ENCODE data around the gene CDHR4.
"Not testable (repeated sequence)": the region's sequence is repeated elsewhere in the genome, so short reads cannot be mapped to it uniquely, and the experiment has no call there.

Gene CDHR4, protein sequence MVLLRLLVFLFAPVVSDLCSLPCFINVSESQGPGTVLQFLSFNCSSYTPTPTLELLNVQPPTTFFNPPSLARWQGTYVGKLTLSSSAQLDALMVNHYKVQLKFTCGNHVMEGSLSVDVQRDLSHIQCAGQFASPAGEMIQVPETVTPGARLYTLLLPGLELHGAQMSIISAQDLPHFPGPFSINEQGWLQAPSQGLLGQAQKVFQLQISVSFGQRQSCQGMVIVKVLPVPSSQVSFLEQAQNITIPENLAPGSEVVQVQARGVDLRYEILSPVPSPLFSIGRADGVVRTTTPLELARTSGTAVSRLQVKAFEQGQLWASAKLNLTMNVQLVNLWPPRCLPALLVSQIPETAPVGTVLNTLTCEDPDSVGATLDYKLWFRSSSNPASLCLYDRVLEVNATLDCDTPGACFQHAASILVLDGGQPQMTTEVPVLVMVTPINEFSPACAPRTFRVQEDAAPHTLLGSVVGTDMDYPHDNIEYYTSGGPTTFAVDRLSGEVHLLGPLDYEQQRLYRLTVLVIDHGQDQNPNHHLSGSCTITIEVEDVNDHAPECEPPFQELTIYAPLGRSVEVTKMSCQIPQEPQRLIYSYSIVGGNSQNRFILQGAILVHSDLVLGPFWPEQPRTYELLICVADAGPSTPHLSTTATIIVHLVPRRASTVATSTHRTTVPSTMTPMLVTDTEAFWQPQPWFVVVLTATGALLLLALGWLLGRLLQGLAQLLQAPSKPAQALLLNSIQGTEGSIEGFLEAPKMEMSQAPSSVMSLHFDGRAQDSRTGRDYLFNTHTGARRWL

DNA sequence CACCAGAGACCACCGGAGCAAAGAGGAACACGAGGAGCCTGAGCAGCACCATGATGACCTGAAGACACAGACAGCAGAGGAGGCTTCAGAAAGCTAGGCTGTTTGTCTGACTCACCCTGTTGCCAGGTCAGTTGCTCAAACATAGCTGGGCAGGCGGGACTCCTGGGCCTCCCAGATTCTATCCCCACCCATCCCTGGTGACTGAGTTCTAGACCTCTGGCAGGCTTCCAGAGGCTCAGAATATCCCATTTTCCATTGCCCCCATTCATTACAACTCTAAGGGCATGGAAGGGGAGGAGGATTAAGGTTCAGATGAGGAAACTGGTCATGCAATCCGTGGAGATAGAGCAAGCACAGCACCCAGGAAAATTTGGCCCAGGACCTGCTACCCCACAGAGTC is at the start of gene CDHR4:
TSS of gene CDHR4 (minus strand) at position 113 of the 400 bp plus-strand sequence. CDS start at position 52, 61 bp downstream.
- Histone ChIP-seq H2AFZ (ENCODE audit: low read depth, low read length) (no peak within 1 kb of the TSS), H3K27me3 (ENCODE audit: insufficient read depth, low read length) (peaks cover 17% of the 10 kb centered on the region), H3K4me3 (ENCODE audit: low read length) (no peak within 1 kb of the TSS), H3K4me1 (ENCODE audit: insufficient read depth, low read length) (peaks cover 14% of the 10 kb centered on the region), H3K36me3 (ENCODE audit: insufficient read depth, low read length) (no peaks in the 10 kb centered on the region), H3K9me3 (ENCODE audit: low read length) (no peaks in the 10 kb centered on the region)

DNA sequence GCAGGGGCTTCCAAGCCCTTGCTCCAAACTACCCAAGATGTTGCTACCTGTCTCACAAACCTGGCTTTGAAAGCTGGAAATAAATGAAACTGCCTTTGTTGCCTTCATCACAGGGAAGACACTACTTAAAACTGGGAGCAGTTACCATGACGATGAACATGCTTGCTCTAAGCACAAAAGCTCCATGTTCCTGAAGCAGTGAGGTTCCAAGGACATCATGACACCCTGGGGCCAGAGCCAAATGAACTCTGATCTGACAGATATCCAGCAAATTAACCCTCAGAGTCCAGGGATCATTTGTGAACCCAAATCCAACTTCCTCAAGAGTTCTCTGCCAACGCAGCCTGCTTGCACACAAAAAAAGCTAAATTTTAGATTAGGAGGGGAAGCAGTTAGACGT is 46.0 kb upstream of the CDHR4 start:
- no peaks in the 10 kb centered on the region for H3K4me1 ChIP-seq (ENCODE audit: insufficient read depth, low read length)
- H3K4me3 ChIP-seq (ENCODE audit: low read length): no peak overlapping the region
- H3K9me3 ChIP-seq (ENCODE audit: low read length): no peaks in the 10 kb centered on the region
- H3K27me3 ChIP-seq (ENCODE audit: insufficient read depth, low read length): no peaks in the 10 kb centered on the region
- no peak overlapping the region for H2AFZ ChIP-seq (ENCODE audit: low read depth, low read length)
- peaks cover 56% of the 10 kb centered on the region for H3K36me3 ChIP-seq (ENCODE audit: insufficient read depth, low read length)

DNA sequence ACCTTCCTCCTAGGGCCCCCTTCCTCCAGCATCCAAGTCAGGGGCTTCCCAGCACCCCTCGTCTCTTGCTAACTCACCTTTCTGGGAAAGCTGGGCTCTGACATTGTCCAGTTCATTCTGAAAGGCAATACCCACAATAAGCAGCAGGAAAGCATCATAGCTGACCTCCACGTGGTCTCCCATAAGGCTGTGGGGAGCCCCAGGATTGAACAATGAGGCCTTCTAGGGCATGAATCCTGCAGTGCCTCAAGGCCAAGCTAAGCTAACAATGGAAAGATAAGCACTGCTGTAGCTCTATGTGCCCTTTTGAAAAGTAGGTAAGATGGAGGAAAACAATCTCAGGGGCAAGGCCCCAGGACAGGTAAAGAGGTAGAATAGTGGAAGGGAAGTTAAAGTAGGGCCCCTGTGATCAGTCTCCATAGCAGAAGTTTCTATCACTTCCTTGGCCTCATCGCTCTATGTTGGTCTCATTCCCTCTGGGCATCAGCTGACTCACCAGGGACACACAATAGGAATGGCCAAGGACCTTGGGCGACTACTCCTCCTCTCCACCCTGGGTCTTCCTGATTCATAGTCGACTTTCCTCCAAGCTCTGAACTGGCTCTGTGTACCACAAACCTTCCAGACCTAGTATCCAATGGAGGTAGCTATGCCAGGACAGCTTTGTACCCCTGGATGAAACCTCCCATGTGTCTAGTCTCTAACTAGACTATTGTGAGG is 45.0 kb upstream of the CDHR4 start:
- Histone ChIP-seq H2AFZ (ENCODE audit: low read depth, low read length) (no peak overlapping the region), H3K9me3 (ENCODE audit: low read length) (no peaks in the 10 kb centered on the region), H3K36me3 (ENCODE audit: insufficient read depth, low read length) (peaks cover 56% of the 10 kb centered on the region), H3K4me3 (ENCODE audit: low read length) (no peak overlapping the region), H3K27me3 (ENCODE audit: insufficient read depth, low read length) (no peaks in the 10 kb centered on the region), H3K4me1 (ENCODE audit: insufficient read depth, low read length) (no peaks in the 10 kb centered on the region)

DNA sequence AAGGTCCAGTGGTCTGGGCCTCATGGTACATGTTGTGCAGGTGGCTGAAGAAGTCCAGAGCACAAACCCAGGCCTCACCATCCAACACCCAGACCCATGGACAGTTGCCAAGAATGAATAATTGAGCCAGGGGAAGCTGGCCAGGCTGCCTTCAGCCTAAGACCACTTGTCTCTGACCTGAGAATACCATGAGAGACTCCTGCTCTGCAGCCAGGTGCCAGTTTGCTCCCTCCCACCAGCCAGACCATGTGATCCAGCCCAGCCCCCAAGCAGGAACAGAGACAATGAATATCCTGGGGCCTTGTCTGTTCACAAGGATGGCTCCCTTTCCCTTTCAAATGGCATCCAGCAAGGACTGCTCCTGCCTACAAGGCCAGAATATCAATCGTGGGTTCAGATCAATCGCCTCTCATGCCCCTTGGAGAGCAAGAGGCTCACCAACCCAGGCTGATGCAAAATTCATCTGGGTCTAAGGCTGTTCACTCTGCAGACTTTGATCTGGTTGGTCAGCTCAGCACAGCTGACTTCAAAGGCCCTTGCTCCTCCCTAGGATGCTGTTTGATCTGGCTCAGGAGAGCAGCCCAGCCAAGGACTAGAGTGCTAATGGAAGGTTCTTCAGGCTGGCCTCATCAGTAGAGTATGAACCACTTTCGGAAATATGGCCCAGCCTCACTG is 43.3 kb upstream of the CDHR4 start:
- Histone ChIP-seq H3K4me3 (ENCODE audit: low read length) (no peak overlapping the region), H3K36me3 (ENCODE audit: insufficient read depth, low read length) (peaks cover 60% of the 10 kb centered on the region), H3K4me1 (ENCODE audit: insufficient read depth, low read length) (no peaks in the 10 kb centered on the region), H3K27me3 (ENCODE audit: insufficient read depth, low read length) (no peaks in the 10 kb centered on the region), H2AFZ (ENCODE audit: low read depth, low read length) (no peak overlapping the region), H3K9me3 (ENCODE audit: low read length) (no peaks in the 10 kb centered on the region)

DNA sequence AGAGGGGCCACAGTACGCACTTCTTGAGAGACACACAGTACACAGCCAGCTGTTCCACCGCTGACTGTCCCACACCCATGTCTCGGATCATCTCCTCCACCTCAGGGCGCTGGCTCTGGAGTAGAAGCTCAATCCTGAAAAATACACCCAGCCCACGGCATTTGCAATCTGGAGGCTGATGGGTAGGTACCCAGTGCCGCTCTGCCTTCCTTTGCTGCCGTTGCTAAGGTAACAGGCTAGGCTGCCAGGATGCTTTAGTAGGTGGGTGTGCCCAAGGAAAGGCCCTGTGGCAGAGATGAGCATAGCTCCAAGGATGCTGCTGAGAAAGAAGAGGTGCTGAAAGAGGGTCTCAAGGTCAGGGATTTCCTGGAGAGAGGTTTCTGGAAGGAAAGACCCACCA is 42.1 kb upstream of the CDHR4 start:
- H3K36me3 ChIP-seq (ENCODE audit: insufficient read depth, low read length): peaks cover 60% of the 10 kb centered on the region
- H3K4me1 ChIP-seq (ENCODE audit: insufficient read depth, low read length): no peaks in the 10 kb centered on the region
- no peak overlapping the region for H2AFZ ChIP-seq (ENCODE audit: low read depth, low read length)
- no peaks in the 10 kb centered on the region for H3K27me3 ChIP-seq (ENCODE audit: insufficient read depth, low read length)
- H3K4me3 ChIP-seq (ENCODE audit: low read length): no peak overlapping the region
- no peaks in the 10 kb centered on the region for H3K9me3 ChIP-seq (ENCODE audit: low read length)

DNA sequence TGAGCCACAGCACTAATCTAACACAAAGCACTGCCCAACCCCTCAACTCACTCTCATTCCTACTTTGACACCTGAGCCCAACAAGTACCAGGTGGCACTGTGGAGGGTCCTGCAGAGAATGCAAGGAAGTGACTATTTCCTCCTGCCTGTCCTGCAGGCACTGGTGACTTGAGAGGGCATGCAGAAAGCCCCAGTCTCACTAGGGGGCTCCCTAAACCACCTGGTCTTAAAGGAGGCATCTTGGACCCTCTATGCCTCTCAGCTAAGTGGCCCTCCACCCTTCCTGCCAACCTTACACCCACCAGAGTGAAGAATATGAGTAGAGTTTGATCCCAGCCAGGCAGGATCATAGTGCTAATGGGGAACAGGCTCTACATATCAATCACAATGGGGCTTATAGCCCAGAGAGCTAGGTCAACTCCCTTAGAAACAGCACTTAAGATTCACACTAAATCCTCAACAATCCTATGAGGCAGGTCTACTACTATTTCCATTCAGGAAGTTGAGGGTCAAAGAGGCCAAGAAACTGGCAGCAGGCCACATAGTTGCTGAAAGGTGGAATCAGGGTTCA is 41.5 kb upstream of the CDHR4 start:
- Histone ChIP-seq H3K36me3 (ENCODE audit: insufficient read depth, low read length) (peaks cover 60% of the 10 kb centered on the region), H3K27me3 (ENCODE audit: insufficient read depth, low read length) (no peaks in the 10 kb centered on the region)

DNA sequence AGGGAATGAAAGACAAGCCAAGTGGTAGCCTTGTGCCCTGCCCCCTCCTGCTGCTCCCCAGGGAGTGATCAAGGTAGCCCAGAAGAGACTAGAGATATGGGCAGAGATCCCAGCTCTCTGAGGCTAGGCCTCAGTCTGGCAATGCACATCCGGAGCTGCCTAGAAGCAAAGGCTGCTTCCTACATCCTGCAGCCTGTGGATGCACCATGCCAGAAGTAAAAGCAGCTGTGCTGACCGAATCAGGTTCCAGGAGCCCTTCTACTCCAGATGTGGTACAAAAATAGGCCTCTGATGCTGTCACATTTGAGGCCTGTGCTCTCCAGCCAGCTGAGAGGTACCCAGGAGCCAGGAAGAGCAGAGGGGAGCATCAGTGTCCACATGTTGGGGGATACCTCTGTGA is 40.7 kb upstream of the CDHR4 start:
- Histone ChIP-seq H3K27me3 (ENCODE audit: insufficient read depth, low read length) (no peaks in the 10 kb centered on the region), H3K4me1 (ENCODE audit: insufficient read depth, low read length) (no peaks in the 10 kb centered on the region), H3K4me3 (ENCODE audit: low read length) (no peak overlapping the region), H2AFZ (ENCODE audit: low read depth, low read length) (no peak overlapping the region), H3K9me3 (ENCODE audit: low read length) (no peaks in the 10 kb centered on the region), H3K36me3 (ENCODE audit: insufficient read depth, low read length) (peaks cover 52% of the 10 kb centered on the region)

More for the DNA sequence above, 41.5 kb upstream of the CDHR4 start:
- H3K4me3 ChIP-seq (ENCODE audit: low read length): no peak overlapping the region
- H3K4me1 ChIP-seq (ENCODE audit: insufficient read depth, low read length): no peaks in the 10 kb centered on the region
- no peak overlapping the region for H2AFZ ChIP-seq (ENCODE audit: low read depth, low read length)
- H3K9me3 ChIP-seq (ENCODE audit: low read length): no peaks in the 10 kb centered on the region

DNA sequence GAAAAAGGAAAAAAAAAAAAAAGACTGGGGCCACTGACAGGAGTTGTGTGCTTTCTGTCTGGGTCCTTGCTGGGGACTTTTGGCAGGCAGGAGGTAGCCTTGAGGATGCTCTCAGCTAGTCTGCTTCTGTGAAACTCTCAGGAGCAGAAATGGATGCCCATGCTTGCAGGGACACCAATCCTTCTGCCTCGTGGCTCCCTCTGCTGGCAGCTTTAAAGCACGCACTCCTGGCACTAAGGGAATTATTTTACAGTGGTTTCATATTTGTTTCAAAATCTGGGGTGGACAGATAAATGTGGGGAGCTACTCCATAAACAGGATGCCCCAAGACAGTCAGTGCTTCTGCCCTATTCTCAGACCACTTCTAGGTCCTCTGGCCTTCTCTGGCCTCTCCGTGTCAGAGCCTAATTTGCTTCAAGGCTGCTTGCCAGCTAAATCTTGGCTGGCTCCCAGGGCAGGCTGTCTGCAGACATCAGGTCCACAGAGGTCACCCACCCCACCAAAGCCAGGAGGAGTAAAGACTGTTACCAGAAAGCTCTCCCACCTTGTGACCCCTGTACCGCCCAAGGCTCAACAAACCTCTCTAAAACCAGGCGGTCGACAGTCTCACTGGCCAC is 39.6 kb upstream of the CDHR4 start:
- H2AFZ ChIP-seq (ENCODE audit: low read depth, low read length): no peak overlapping the region
- no peak overlapping the region for H3K4me3 ChIP-seq (ENCODE audit: low read length)
- peaks cover 48% of the 10 kb centered on the region for H3K36me3 ChIP-seq (ENCODE audit: insufficient read depth, low read length)
- no peaks in the 10 kb centered on the region for H3K4me1 ChIP-seq (ENCODE audit: insufficient read depth, low read length)
- no peaks in the 10 kb centered on the region for H3K27me3 ChIP-seq (ENCODE audit: insufficient read depth, low read length)
- no peaks in the 10 kb centered on the region for H3K9me3 ChIP-seq (ENCODE audit: low read length)

DNA sequence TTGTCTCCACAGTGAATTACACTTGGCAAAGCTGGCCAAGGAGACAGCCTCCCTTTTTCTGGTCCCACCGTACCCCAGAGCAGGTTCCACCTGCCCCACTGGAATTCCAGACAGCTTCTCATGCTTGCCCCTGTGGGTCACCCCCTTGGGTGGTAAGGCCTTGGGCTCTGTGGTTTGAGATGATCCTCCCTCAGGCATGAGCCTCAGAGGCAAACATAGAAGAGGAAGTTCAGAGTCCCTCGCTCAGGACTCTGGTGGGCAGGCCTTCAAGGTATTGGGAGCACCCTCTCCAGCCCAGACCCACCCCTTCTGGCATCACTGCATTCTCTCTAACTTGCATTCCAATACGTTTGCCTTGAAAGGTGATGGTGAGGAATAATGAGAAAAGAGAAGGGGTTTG is 31.7 kb upstream of the CDHR4 start:
- H3K9me3 ChIP-seq (ENCODE audit: low read length): no peaks in the 10 kb centered on the region
- H3K36me3 ChIP-seq (ENCODE audit: insufficient read depth, low read length): peaks cover 53% of the 10 kb centered on the region
- no peaks in the 10 kb centered on the region for H3K27me3 ChIP-seq (ENCODE audit: insufficient read depth, low read length)
- no peak overlapping the region for H2AFZ ChIP-seq (ENCODE audit: low read depth, low read length)
- H3K4me3 ChIP-seq (ENCODE audit: low read length): no peak overlapping the region
- H3K4me1 ChIP-seq (ENCODE audit: insufficient read depth, low read length): no peaks in the 10 kb centered on the region

DNA sequence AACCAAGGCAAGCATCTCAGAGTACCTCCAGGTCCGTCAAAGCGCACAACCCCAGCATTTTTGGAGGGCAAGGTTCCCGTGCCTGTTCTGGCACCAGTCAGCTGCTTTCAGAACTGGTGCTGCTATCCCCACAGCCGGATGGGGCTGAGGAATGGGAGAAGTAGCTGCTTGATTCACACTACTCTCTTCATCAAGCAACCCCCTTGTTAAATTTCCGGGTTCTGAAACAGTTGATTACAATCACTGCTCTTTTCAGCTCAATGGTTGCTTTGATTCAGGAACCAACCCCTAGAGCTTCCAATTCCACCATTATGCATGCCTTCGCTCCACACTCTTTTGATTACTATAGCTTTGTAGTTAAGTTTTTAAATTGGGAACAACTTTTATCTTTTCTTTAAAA is 26.3 kb upstream of the CDHR4 start:
- Histone ChIP-seq H3K9me3 (ENCODE audit: low read length) (no peaks in the 10 kb centered on the region), H3K36me3 (ENCODE audit: insufficient read depth, low read length) (peaks cover 28% of the 10 kb centered on the region), H2AFZ (ENCODE audit: low read depth, low read length) (no peak overlapping the region), H3K27me3 (ENCODE audit: insufficient read depth, low read length) (no peaks in the 10 kb centered on the region), H3K4me3 (ENCODE audit: low read length) (no peak overlapping the region), H3K4me1 (ENCODE audit: insufficient read depth, low read length) (no peaks in the 10 kb centered on the region)

DNA sequence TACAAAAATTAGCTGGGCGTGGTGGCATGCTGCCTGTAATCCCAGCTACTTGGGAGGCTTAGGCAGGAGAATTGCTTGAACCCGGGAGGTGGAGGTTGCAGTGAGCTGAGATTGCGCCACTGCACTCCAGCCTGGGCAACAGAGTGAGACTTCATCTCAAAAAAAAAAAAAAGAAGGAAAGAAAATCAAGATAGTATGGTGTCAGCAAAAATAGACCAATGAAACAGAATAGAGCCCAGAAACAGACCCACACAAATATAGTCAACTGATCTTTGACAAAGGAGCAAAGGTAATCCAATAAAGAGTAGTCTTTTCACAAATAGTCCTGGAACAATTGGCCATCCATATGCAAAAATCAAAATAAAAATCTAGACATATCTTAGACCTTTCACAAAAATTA is 23.5 kb upstream of the CDHR4 start:
- not testable (repeated sequence) for H3K36me3 ChIP-seq (ENCODE audit: insufficient read depth, low read length); H3K4me3 ChIP-seq (ENCODE audit: low read length); H3K4me1 ChIP-seq (ENCODE audit: insufficient read depth, low read length); H2AFZ ChIP-seq (ENCODE audit: low read depth, low read length); H3K9me3 ChIP-seq (ENCODE audit: low read length); H3K27me3 ChIP-seq (ENCODE audit: insufficient read depth, low read length)

DNA sequence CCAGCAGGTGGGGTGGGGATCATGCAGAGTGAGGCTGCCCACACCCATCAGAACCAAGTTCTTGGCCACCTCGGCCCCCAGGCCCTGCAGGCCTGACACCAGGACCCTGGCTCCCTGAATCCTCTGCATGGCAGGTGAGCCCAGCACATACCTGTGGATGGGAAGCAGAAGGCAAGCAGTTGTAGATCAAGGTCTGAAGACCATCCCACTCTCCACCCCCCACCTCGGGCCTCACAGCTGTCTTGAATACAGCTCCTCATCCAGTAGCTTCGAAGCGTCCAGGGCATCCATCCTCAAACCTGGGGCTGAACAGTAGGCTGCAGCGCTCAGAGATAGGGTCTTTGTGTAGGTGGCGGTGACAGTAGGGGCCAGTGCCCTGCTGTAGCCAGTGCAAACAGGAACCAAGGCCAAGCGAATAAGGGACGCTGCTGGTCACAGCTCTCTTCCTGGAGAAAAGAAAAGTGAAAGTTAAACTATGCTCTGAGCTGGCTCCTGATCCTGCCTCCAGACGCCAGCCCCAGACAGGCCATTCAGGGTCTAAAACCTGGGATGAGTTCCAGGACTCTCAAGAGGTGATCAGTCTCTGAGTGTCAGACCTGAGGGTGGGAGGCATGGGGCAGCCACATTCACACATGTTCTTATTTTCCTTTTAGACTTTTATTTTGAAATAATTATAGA is 14.0 kb upstream of the CDHR4 start, which contains the start of gene UBA7:
TSS of gene UBA7 (minus strand) at position 457 of the 678 bp plus-strand sequence. CDS start at position 291, 166 bp downstream.
- Histone ChIP-seq H3K9me3 (ENCODE audit: low read length) (no peaks in the 10 kb centered on the region), H2AFZ (ENCODE audit: low read depth, low read length) (no peak within 1 kb of the TSS), H3K4me1 (ENCODE audit: insufficient read depth, low read length) (no peaks in the 10 kb centered on the region), H3K4me3 (ENCODE audit: low read length) (no peak within 1 kb of the TSS), H3K27me3 (ENCODE audit: insufficient read depth, low read length) (no peaks in the 10 kb centered on the region), H3K36me3 (ENCODE audit: insufficient read depth, low read length) (no peaks in the 10 kb centered on the region)

Measured in neuron (in vitro differentiated cells).